Hepatocyte (in vitro differentiated cells): Measurements from ENCODE around the gene ANKS4B. TPM values are rescaled to one million over a fixed set of nuclear protein-coding genes. Genes with fewer than 3 reads are reported as not detected.

Source experiments
- DNase-seq: peaks from one replicate; pipeline ENCODE4 v3.0.0-alpha.2; 2016; ENCODE audit warnings: low spot score
- H2AFZ ChIP-seq: fragments of 200-600 bp; sonication (generic); 2 replicates; pipeline ENCODE4 v1.6.0; 2016; ENCODE audit warnings: antibody characterized with exemption, mild to moderate bottlenecking
- H3K27ac ChIP-seq: fragments of 200-600 bp; sonication (generic); 2 replicates; pipeline ENCODE4 v1.5.1; 2016; ENCODE audit warnings: mild to moderate bottlenecking
- H3K27me3 ChIP-seq: fragments of 200-600 bp; sonication (generic); 2 replicates; pipeline ENCODE4 v1.6.1; 2016
- H3K36me3 ChIP-seq: fragments of 200-600 bp; sonication (generic); replicated peaks from 2 replicates; pipeline ENCODE4 v1.5.1; 2016; ENCODE audit warnings: low read depth; ENCODE audit not compliant: insufficient read depth
- H3K4me1 ChIP-seq: fragments of 200-600 bp; sonication (generic); 2 replicates; pipeline ENCODE4 v1.5.1; 2016; ENCODE audit warnings: mild to moderate bottlenecking, moderate library complexity; ENCODE audit not compliant: insufficient read depth
- H3K4me2 ChIP-seq: fragments of 200-600 bp; sonication (generic); 2 replicates; pipeline ENCODE4 v1.6.0; 2016
- H3K4me3 ChIP-seq: fragments of 200-600 bp; sonication (generic); 2 replicates; pipeline ENCODE4 v1.5.1; 2016; ENCODE audit warnings: mild to moderate bottlenecking
- H3K79me2 ChIP-seq: fragments of 200-600 bp; sonication (generic); 2 replicates; pipeline ENCODE4 v1.6.0; 2017; ENCODE audit warnings: mild to moderate bottlenecking
- H3K9me2 ChIP-seq: fragments of 200-600 bp; sonication (generic); replicated peaks from 2 replicates; pipeline ENCODE4 v1.6.0; 2017; ENCODE audit warnings: mild to moderate bottlenecking; ENCODE audit not compliant: insufficient read depth
- H3K9me3 ChIP-seq: fragments of 200-600 bp; sonication (generic); 2 replicates; pipeline ENCODE4 v1.5.1; 2016; ENCODE audit warnings: low read depth, mild to moderate bottlenecking
- H4K20me1 ChIP-seq: fragments of 200-600 bp; sonication (generic); 2 replicates; pipeline ENCODE4 v1.6.0; 2016; ENCODE audit warnings: mild to moderate bottlenecking; ENCODE audit not compliant: insufficient read depth, poor library complexity, severe bottlenecking
- EZH2 ChIP-seq: fragments of 200-600 bp; sonication (generic); IDR thresholded peaks from 2 replicates; pipeline ENCODE4 v1.6.1; 2016; ENCODE audit warnings: antibody characterized with exemption, mild to moderate bottlenecking, borderline replicate concordance
- EZH2phosphoT487 ChIP-seq: fragments of 200-600 bp; sonication (generic); IDR thresholded peaks from one replicate; pipeline ENCODE4 v1.6.1; 2018; ENCODE audit warnings: antibody characterized with exemption, mild to moderate bottlenecking, low read depth, moderate library complexity; ENCODE audit not compliant: unreplicated experiment, severe bottlenecking
- WGBS: methylation state at CpG from one replicate; pipeline ENCODE4 v1.1.6; 2016; ENCODE audit warnings: low lambda C conversion rate; ENCODE audit errors: missing lambda C conversion rate; 5-methylcytosine and 5-hydroxymethylcytosine counted together
- polyA plus RNA-seq: library from polyadenylated mRNA; unstranded; fragments of >200 nt; fragmentation: Nextera tagmentation; extraction: Ambion mirVana; gene quantifications from 2 replicates; pipeline ENCODE4 v1.2.1, GENCODE V29; 2016
- total RNA-seq: library from RNA; depleted of rRNA; stranded (reverse); fragments of >200 nt; gene quantifications from 2 replicates; pipeline ENCODE4 v1.2.3, GENCODE V29; 2014
- TF ChIP-seq, protein P1 (sequence below): fragments of 200-600 bp; sonication (generic); IDR thresholded peaks from 2 replicates; pipeline ENCODE4 v1.5.1; 2016; ENCODE audit warnings: antibody characterized with exemption, mild to moderate bottlenecking; ENCODE audit not compliant: poor library complexity

ANKS4B gene
- total and polyA plus RNA-seq, 2 experiments from 2014 or later = 7.9 to 20.9 TPM

DNA sequence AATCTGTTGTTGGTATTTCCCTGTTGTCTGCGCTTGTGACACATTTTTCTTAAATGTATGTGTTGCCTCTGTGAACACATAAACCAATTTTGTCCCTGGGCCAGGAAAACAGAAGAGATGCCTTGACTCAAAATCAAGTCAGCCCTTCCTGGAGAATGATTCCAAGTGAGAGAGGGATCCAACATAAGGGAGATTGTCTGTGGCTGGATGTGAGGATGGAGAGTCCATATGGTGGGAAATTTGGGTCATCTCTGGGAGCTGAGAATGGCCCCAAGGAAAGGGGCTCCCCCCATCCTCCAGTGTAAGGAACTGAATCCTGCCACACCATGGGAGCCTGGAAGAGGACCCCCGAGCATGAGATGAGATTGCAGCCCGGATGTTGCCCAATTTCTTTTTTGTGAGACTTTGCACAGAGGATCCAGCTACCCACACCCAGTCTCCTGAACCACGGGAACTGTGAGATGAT, 31.1 kb downstream of the ANKS4B start:
- peak overlapping the region; percentile 61 for H3K4me2 ChIP-seq
- H3K4me1 ChIP-seq = peaks cover 29% of the 10 kb centered on the region
- DNase-seq = no peak
- no peak overlapping the region for H3K4me3 ChIP-seq
- H3K27ac ChIP-seq = peak overlapping the region; percentile 87
- no peaks in the 10 kb centered on the region for H3K27me3 ChIP-seq
- no peaks in the 10 kb centered on the region for H3K9me3 ChIP-seq
- H3K36me3 ChIP-seq = no peaks in the 10 kb centered on the region
- 82% methylated on average over 4 of the region's 4 CpGs for WGBS
- no peaks in the 10 kb centered on the region for H3K79me2 ChIP-seq
- no peak for TF ChIP-seq EZH2phosphoT487
- TF ChIP-seq, protein P1, sequence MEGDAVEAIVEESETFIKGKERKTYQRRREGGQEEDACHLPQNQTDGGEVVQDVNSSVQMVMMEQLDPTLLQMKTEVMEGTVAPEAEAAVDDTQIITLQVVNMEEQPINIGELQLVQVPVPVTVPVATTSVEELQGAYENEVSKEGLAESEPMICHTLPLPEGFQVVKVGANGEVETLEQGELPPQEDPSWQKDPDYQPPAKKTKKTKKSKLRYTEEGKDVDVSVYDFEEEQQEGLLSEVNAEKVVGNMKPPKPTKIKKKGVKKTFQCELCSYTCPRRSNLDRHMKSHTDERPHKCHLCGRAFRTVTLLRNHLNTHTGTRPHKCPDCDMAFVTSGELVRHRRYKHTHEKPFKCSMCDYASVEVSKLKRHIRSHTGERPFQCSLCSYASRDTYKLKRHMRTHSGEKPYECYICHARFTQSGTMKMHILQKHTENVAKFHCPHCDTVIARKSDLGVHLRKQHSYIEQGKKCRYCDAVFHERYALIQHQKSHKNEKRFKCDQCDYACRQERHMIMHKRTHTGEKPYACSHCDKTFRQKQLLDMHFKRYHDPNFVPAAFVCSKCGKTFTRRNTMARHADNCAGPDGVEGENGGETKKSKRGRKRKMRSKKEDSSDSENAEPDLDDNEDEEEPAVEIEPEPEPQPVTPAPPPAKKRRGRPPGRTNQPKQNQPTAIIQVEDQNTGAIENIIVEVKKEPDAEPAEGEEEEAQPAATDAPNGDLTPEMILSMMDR = no peak
- TF ChIP-seq EZH2 = no peak
- H3K9me2 ChIP-seq = no peaks in the 10 kb centered on the region
- peak overlapping the region; percentile 18 for H2AFZ ChIP-seq
- H4K20me1 ChIP-seq = no peaks in the 10 kb centered on the region

DNA sequence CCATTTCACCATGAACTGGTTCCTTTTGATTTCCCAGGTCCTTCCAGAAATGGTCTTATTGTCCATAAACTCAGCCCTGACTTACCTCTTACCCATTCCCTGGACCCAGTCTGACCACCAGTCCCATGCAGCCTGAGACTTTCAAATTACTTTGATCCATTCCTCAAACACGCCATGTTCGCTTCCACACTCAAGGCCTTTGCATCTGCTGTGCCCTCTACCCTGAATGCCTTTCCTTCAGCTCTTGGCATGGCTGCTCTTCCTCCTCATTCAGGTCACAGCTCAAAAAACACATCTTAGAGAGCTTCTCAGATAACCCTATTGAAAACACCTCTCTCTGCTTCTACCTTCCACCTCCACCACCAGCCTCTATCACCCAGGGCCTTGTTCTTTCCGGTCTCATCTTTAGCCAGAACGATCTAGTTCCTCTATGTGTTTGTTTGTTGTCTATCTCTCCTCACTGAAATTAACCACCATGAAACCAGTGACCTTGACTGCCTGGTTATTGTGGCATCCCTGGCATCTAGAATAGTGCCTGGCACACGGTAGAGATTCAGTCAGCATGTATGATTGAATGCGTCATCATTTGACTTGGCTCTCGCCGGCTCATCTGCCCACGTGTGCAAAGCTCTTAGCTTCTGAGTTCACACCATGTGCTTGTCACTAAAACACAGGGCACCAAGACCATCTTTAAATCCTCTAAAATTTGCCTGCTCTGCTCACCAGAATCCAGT, 31.8 kb downstream of the ANKS4B start:
- Histone ChIP-seq H3K79me2 (no peaks in the 10 kb centered on the region), H3K27me3 (no peaks in the 10 kb centered on the region), H3K4me3 (no peak overlapping the region), H3K9me3 (no peaks in the 10 kb centered on the region), H3K4me2 (no peak overlapping the region), H3K27ac (peak overlapping the region; percentile 87), H4K20me1 (no peaks in the 10 kb centered on the region), H2AFZ (no peak overlapping the region), H3K36me3 (no peaks in the 10 kb centered on the region), H3K9me2 (no peaks in the 10 kb centered on the region), H3K4me1 (peaks cover 29% of the 10 kb centered on the region)
- TF ChIP-seq, protein P1 = no peak
- TF ChIP-seq EZH2 (no peak), EZH2phosphoT487 (no peak)
- 98% methylated on average over 9 of the region's 9 CpGs for WGBS
- no peak for DNase-seq

DNA sequence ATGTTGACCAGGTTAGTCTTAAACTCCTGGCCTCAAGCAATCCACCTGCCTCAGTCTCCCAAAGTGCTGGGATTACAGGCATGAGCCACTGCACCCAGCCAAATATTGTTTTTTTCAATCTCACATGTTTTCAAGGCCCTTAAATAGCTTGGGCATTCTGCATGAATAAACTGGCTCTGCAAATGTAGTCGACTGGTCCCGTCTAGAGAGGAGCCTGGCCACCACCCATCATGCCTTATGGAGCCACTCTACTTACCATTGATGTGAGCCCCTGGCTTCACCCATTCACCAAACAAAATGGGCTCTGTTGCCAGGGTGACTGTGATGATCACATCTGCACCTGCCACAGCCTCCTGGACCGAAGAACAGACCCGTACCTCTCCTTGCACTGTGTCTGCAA, 33.8 kb downstream of the ANKS4B start:
- H3K36me3 ChIP-seq = no peaks in the 10 kb centered on the region
- H3K4me1 ChIP-seq = peaks cover 14% of the 10 kb centered on the region
- no peaks in the 10 kb centered on the region for H3K9me2 ChIP-seq
- no peak overlapping the region for H3K4me2 ChIP-seq
- no peaks in the 10 kb centered on the region for H3K27me3 ChIP-seq
- H4K20me1 ChIP-seq = no peaks in the 10 kb centered on the region
- 95% methylated on average over 4 of the region's 4 CpGs for WGBS
- TF ChIP-seq EZH2 = no peak
- H3K9me3 ChIP-seq = no peaks in the 10 kb centered on the region
- H3K79me2 ChIP-seq = no peaks in the 10 kb centered on the region
- H2AFZ ChIP-seq = no peak overlapping the region
- no peak overlapping the region for H3K4me3 ChIP-seq
- DNase-seq = no peak
- no peak overlapping the region for H3K27ac ChIP-seq

DNA sequence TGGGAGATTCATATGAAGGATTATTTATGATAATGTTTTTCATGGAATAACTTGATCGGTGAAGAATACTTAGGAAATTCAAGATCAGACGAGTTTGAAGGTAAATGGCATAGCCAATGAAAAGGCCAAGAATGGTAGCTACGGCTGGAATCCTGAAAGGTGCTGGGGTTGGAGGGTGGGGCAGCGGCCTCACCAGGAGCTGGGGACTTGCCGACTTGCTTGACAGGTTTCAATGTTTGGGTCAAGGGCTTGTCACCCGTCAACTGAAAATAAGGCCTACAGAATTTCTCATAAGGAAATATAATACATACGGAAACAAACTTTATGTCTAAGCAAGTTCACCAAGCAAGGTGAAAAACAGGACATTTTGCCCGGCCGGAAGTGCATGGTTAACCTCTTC, 34.7 kb downstream of the ANKS4B start:
- H3K9me3 ChIP-seq = no peaks in the 10 kb centered on the region
- no peaks in the 10 kb centered on the region for H3K27me3 ChIP-seq
- no peaks in the 10 kb centered on the region for H3K79me2 ChIP-seq
- no peaks in the 10 kb centered on the region for H4K20me1 ChIP-seq
- DNase-seq = no peak
- 89% methylated on average over 9 of the region's 9 CpGs for WGBS
- H3K36me3 ChIP-seq = no peaks in the 10 kb centered on the region
- TF ChIP-seq, protein P1 = no peak
- no peak overlapping the region for H3K4me2 ChIP-seq
- no peak overlapping the region for H3K4me3 ChIP-seq
- H3K9me2 ChIP-seq = no peaks in the 10 kb centered on the region
- H3K4me1 ChIP-seq = peaks cover 13% of the 10 kb centered on the region
- H3K27ac ChIP-seq = no peak overlapping the region
- no peak overlapping the region for H2AFZ ChIP-seq
